HG03175 (cell line): ENCODE data around the gene ACSM6.

Experiments
- ATAC-seq: cut with Tn5 transposase; IDR thresholded peaks from one replicate; pipeline ENCODE4 v1.9.1; 2021; ENCODE audit warnings: mild to moderate bottlenecking, moderate library complexity; ENCODE audit not compliant: unreplicated experiment

Gene ACSM6

GRCh38 chr10:95266674-95267095 lies 72.6 kb downstream of the ACSM6 start:
- ATAC-seq: peak; percentile 95

- no peak for ATAC-seq
These were observed 73.2 kb downstream of the ACSM6 start for GRCh38 chr10:95267251-95267650.

GRCh38 chr10:95268438-95268837 lies 74.4 kb downstream of the ACSM6 start:
- ATAC-seq: no peak

- ATAC-seq: no peak
These were observed 79.6 kb downstream of the ACSM6 start for GRCh38 chr10:95273393-95274312.

- no peak for ATAC-seq
These were observed 81.8 kb downstream of the ACSM6 start for GRCh38 chr10:95275726-95276366.

- no peak for ATAC-seq
These were observed 82.5 kb downstream of the ACSM6 start for GRCh38 chr10:95276367-95277200.

- no peak for ATAC-seq
These were observed 83.1 kb downstream of the ACSM6 start for GRCh38 chr10:95277201-95277570.

GRCh38 chr10:95277614-95278013 lies 83.6 kb downstream of the ACSM6 start:
- no peak for ATAC-seq
